OCI-LY1 (cell line): ENCODE data around the gene ZNF497.

Experiments
- H2AFZ ChIP-seq: fragments of 200-600 bp; sonication (generic), shearing (Covaris generic); 2 replicates; pipeline ENCODE4 v1.6.0; 2014; ENCODE audit warnings: antibody characterized with exemption, mild to moderate bottlenecking, low read length
- H3F3A ChIP-seq: fragments of 200-600 bp; sonication (generic), shearing (Covaris generic); 2 replicates; pipeline ENCODE4 v1.6.0; 2014; ENCODE audit warnings: mild to moderate bottlenecking, antibody characterized with exemption, low read length, moderate library complexity; ENCODE audit not compliant: insufficient read depth
- H3K27ac ChIP-seq: fragments of 200-600 bp; sonication (generic); 2 replicates; pipeline ENCODE4 v1.5.1; 2014; ENCODE audit warnings: low read length, mixed run types, mild to moderate bottlenecking, low read depth; ENCODE audit not compliant: poor library complexity, severe bottlenecking
- H3K27me3 ChIP-seq: fragments of 200-600 bp; sonication (generic); 2 replicates; pipeline ENCODE4 v1.6.0; 2014; ENCODE audit warnings: antibody characterized with exemption, mild to moderate bottlenecking, low read length, moderate library complexity; ENCODE audit not compliant: insufficient read depth
- H3K36me3 ChIP-seq: fragments of 200-600 bp; sonication (generic); 2 replicates; pipeline ENCODE4 v1.6.1; 2014; ENCODE audit warnings: mild to moderate bottlenecking, antibody characterized with exemption, low read length, moderate library complexity, mixed read lengths; ENCODE audit not compliant: insufficient read depth
- H3K4me1 ChIP-seq: fragments of 200-600 bp; sonication (generic); 2 replicates; pipeline ENCODE4 v1.5.1; 2014; ENCODE audit warnings: mild to moderate bottlenecking, low read length, moderate library complexity; ENCODE audit not compliant: insufficient read depth, severe bottlenecking
- H3K4me2 ChIP-seq: fragments of 200-600 bp; sonication (generic), shearing (Covaris generic); 2 replicates; pipeline ENCODE4 v1.6.1; 2014; ENCODE audit warnings: low read length
- H3K4me3 ChIP-seq: fragments of 200-600 bp; sonication (generic); 2 replicates; pipeline ENCODE4 v1.5.1; 2014; ENCODE audit warnings: low read length, low read depth, mild to moderate bottlenecking, mixed read lengths; ENCODE audit not compliant: poor library complexity, severe bottlenecking
- H3K79me2 ChIP-seq: fragments of 200-600 bp; shearing (Covaris generic); 2 replicates; pipeline ENCODE4 v1.6.1; 2016; ENCODE audit warnings: mixed run types, low read length, mixed read lengths; ENCODE audit not compliant: insufficient read depth
- H3K9ac ChIP-seq: fragments of 200-600 bp; sonication (generic), shearing (Covaris generic); 2 replicates; pipeline ENCODE4 v1.6.1; 2014; ENCODE audit warnings: mild to moderate bottlenecking, low read length, mixed read lengths
- H3K9me2 ChIP-seq: fragments of 200-600 bp; sonication (generic), shearing (Covaris generic); 2 replicates; pipeline ENCODE4 v1.6.1; 2014; ENCODE audit warnings: low read depth, mild to moderate bottlenecking, low read length, mixed read lengths
- H3K9me3 ChIP-seq: fragments of 200-600 bp; shearing (Covaris generic); 2 replicates; pipeline ENCODE4 v1.6.1; 2014; ENCODE audit warnings: low read length, mixed read lengths
- H4K20me1 ChIP-seq: fragments of 200-600 bp; sonication (generic), shearing (Covaris generic); 2 replicates; pipeline ENCODE4 v1.6.0; 2016; ENCODE audit warnings: mild to moderate bottlenecking, low read length; ENCODE audit not compliant: insufficient read depth
- CTCF ChIP-seq: fragments of 200-600 bp; sonication (generic), shearing (Covaris generic); IDR thresholded peaks from 2 replicates; pipeline ENCODE4 v1.5.1; 2017; ENCODE audit warnings: mild to moderate bottlenecking, antibody characterized with exemption, low read length, moderate library complexity, mixed read lengths
- EZH2 ChIP-seq: fragments of 200-600 bp; sonication (generic), shearing (Covaris generic); IDR thresholded peaks from 2 replicates; pipeline ENCODE4 v1.8.0; 2017; ENCODE audit warnings: borderline replicate concordance, mixed run types, mild to moderate bottlenecking, antibody characterized with exemption, low read length, moderate library complexity, mixed read lengths

The ZNF497 gene

DNA sequence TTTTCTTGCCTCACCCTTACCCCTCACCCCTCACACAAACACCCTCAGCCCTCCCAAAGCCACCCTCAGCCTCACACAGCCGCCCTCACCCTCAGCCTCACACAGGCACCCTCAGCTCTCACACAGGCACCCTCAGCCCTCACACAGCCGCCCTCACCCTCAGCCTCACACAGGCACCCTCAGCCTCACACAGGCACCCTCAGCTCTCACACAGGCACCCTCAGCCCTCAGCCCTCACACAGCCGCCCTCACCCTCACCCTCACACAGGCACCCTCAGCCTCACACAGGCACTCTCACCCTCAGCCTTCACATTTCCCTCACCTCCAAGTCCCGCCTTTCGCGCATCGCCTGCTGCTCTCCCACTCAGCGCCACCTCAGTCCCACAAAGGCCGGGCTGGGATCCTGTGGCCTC, 36.0 kb downstream of the ZNF497 start:
- H3K4me1 ChIP-seq = peaks cover 34% of the 10 kb centered on the region
- no peak overlapping the region for H3K27ac ChIP-seq
- no peaks in the 10 kb centered on the region for H3K9me2 ChIP-seq
- H3K79me2 ChIP-seq = no peaks in the 10 kb centered on the region
- H3F3A ChIP-seq = no peaks in the 10 kb centered on the region
- no peaks in the 10 kb centered on the region for H3K36me3 ChIP-seq
- TF ChIP-seq EZH2 (no peak), CTCF (no peak)
- H4K20me1 ChIP-seq = no peaks in the 10 kb centered on the region
- H3K4me3 ChIP-seq = peak overlapping the region; percentile 74
- H2AFZ ChIP-seq = no peak overlapping the region
- no peaks in the 10 kb centered on the region for H3K27me3 ChIP-seq
- H3K9me3 ChIP-seq = no peaks in the 10 kb centered on the region
- H3K9ac ChIP-seq = peak overlapping the region; percentile 80
- peak overlapping the region; percentile 71 for H3K4me2 ChIP-seq

- peak overlapping the region; percentile 71 for H3K4me2 ChIP-seq
- no peaks in the 10 kb centered on the region for H3K9me2 ChIP-seq
- H3K4me3 ChIP-seq = peak overlapping the region; percentile 74
- TF ChIP-seq EZH2 = no peak
- TF ChIP-seq CTCF = no peak
- H3K27me3 ChIP-seq = no peaks in the 10 kb centered on the region
- H2AFZ ChIP-seq = no peak overlapping the region
- H4K20me1 ChIP-seq = no peaks in the 10 kb centered on the region
- peaks cover 34% of the 10 kb centered on the region for H3K4me1 ChIP-seq
- peak overlapping the region; percentile 5 for H3K27ac ChIP-seq
- H3K9me3 ChIP-seq = no peaks in the 10 kb centered on the region
- no peaks in the 10 kb centered on the region for H3F3A ChIP-seq
- H3K36me3 ChIP-seq = no peaks in the 10 kb centered on the region
- no peaks in the 10 kb centered on the region for H3K79me2 ChIP-seq
- H3K9ac ChIP-seq = peak overlapping the region; percentile 80; the same call in 1 of the 2 replicates
Measured at GRCh38 chr19:58325311-58326022, 37.1 kb downstream of the ZNF497 start.

- Histone ChIP-seq H3K9ac (no peak overlapping the region), H4K20me1 (no peaks in the 10 kb centered on the region), H3K9me2 (no peaks in the 10 kb centered on the region), H3F3A (no peaks in the 10 kb centered on the region), H3K79me2 (no peaks in the 10 kb centered on the region), H2AFZ (no peak overlapping the region), H3K27me3 (no peaks in the 10 kb centered on the region), H3K27ac (no peak overlapping the region), H3K4me3 (no peak overlapping the region), H3K36me3 (peaks cover 17% of the 10 kb centered on the region), H3K4me1 (no peaks in the 10 kb centered on the region), H3K9me3 (no peaks in the 10 kb centered on the region), H3K4me2 (no peak overlapping the region)
- no peak for TF ChIP-seq EZH2
- no peak for TF ChIP-seq CTCF
Measured at GRCh38 chr19:58319241-58319640, 43.3 kb downstream of the ZNF497 start.
